Uterus (tissue), 4 donors: ENCODE measurements around the gene UBL5. TPM values are rescaled to one million over a fixed set of nuclear protein-coding genes. Genes with fewer than 3 reads are reported as not detected.
A peak's percentile ranks its signal among the peaks of the same experiment; 100 is the strongest.
"Not testable (repeated sequence)": the region's sequence is repeated elsewhere in the genome, so short reads cannot be mapped to it uniquely, and the experiment has no call there.

Experiments
- DNase-seq, 2 donors: peaks; one replicate each; pipeline ENCODE4 v3.0.0-alpha.2; 2019 to 2020
- H3K27ac ChIP-seq, 2 donors: fragments of 200-600 bp; sonication (generic); 1 replicate in 1 of 2; 2 replicates in 1 of 2; pipeline ENCODE4 v1.5.1; 2016 to 2018
- H3K27me3 ChIP-seq, 2 donors: fragments of 200-600 bp; sonication (generic); one replicate each; pipeline ENCODE4 v1.5.1; 2018 to 2019; ENCODE audit warnings: control low read depth in 1 of 2
- H3K36me3 ChIP-seq, 2 donors: fragments of 200-600 bp; sonication (generic); one replicate each; pipeline ENCODE4 v1.5.1; 2019; ENCODE audit warnings: control low read depth in 1 of 2
- H3K4me1 ChIP-seq, 2 donors: fragments of 200-600 bp; sonication (generic); one replicate each; pipeline ENCODE4 v1.5.1; 2018 to 2019; ENCODE audit warnings: control low read depth in 1 of 2
- H3K4me3 ChIP-seq, 2 donors: fragments of 200-600 bp; sonication (generic); 1 replicate in 1 of 2; 2 replicates in 1 of 2; pipeline ENCODE4 v1.5.1; 2018 to 2019; ENCODE audit warnings: mild to moderate bottlenecking in 1 of 2
- H3K9me3 ChIP-seq, 2 donors: fragments of 200-600 bp; sonication (generic); one replicate each; pipeline ENCODE4 v1.5.1; 2019; ENCODE audit warnings: control low read depth in 1 of 2
- POLR2A ChIP-seq, 2 donors: fragments of 450-650 bp; IDR thresholded peaks; one replicate each; pipeline ENCODE4 v1.6.1; 2016; ENCODE audit warnings: antibody characterized with exemption in 2 of 2, mild to moderate bottlenecking in 1 of 2, moderate library complexity in 1 of 2
- intact Hi-C: fragments of 100-400 bp; cut with DNase I; formaldehyde crosslinking; loops from one replicate; pipeline ENCODE4 v1.15.1; 2023; ENCODE audit warnings: low total_unique reads
- total RNA-seq, 4 donors: library from RNA; depleted of rRNA in 3 of 4; stranded (reverse); fragments of >200 nt in 3 of 4; gene quantifications; one replicate each; pipeline versions ENCODE4 v1.1.0 to v1.2.4, GENCODE V29; 2014 to 2023
- TF ChIP-seq, protein P1 (sequence below), 4 experiments: fragments of 200-600 bp in 2 of 4; fragments of 450-650 bp in 2 of 4; sonication (generic) in 2 of 4; IDR thresholded peaks; one replicate each; pipeline ENCODE4 v1.5.1; 2016 to 2019; ENCODE audit warnings: antibody characterized with exemption in 4 of 4, mild to moderate bottlenecking in 2 of 4, moderate library complexity in 1 of 4
- donor health status: DM: yes; HTN: yes; CAD: no.

Gene UBL5
- total RNA-seq, 4 donors from 2014 or later: 180 to 1,153 (median 222) TPM

DNA sequence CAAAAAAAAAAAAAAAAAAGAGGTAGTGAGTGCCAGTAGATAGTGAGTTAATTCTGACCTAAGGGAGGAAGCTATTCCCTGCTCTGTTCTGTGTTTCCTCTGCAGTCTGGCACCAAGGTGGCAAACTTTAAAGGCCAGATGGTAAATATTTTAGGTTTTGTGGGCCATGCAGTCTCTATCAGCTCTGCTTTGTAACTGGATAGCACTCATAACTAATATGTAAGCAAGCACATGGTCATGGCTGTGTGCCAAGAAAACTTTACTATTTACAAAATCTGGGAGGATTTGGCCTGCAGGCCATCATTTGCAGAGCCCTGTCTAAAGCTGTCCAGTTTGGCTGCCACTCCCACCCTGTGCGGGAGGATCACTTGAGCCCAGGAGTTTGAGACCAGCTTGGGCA is 11.7 kb downstream of the UBL5 start:
- H3K36me3 ChIP-seq: no peaks in the 10 kb centered on the region
- H3K4me3 ChIP-seq: no peak overlapping the region
- peaks cover 0 to 6% of the 10 kb centered on the region in 2 donors for H3K4me1 ChIP-seq
- intact Hi-C loops: no loop called here
- TF ChIP-seq POLR2A (IDR thresholded peaks at IDR 0.05): no peak
- TF ChIP-seq, protein P1, sequence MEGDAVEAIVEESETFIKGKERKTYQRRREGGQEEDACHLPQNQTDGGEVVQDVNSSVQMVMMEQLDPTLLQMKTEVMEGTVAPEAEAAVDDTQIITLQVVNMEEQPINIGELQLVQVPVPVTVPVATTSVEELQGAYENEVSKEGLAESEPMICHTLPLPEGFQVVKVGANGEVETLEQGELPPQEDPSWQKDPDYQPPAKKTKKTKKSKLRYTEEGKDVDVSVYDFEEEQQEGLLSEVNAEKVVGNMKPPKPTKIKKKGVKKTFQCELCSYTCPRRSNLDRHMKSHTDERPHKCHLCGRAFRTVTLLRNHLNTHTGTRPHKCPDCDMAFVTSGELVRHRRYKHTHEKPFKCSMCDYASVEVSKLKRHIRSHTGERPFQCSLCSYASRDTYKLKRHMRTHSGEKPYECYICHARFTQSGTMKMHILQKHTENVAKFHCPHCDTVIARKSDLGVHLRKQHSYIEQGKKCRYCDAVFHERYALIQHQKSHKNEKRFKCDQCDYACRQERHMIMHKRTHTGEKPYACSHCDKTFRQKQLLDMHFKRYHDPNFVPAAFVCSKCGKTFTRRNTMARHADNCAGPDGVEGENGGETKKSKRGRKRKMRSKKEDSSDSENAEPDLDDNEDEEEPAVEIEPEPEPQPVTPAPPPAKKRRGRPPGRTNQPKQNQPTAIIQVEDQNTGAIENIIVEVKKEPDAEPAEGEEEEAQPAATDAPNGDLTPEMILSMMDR (IDR thresholded peaks at IDR 0.05): no peak
- H3K27ac ChIP-seq: no peak overlapping the region
- no peaks in the 10 kb centered on the region for H3K27me3 ChIP-seq
- no peaks in the 10 kb centered on the region for H3K9me3 ChIP-seq
- DNase-seq: no peak

DNA sequence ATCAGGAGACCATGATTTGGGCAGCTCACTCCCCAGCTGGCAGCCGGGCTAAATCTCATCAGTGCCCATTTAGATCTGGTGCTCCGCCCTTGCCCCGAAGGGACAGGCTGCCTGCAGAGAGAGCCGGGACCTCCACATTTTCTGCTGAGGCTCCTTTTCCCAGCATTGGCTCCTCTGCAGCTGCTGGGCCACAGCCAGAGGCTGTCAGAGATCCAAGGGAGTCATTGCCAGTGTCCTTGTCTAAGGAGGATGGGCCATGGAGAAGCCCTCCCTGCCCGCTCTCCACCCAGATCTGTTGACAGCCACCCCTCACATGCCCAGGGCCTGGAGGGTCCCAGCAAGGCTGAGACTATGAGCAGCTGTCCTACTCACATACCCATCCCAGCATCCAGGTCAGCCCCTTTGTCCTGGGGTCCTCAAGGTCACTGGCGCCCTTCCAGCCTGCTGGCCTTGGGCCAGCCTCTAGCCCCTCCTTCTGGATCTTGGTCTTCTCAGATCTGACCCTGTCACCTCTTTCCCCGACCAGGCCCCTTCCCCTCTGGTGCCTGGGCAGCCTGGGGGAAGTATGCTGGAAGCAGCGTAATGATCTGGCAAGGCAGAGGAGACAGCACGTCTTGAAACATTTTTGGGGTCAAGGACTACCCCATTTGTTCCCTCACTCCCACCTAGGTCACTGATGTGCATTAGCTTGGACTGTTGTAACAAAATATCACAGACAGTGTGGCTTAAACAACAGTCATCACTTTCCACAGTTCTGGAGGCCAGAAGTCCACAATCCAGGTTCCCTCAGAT is 15.3 kb downstream of the UBL5 start:
- no peak for DNase-seq
- Histone ChIP-seq H3K9me3 (no peaks in the 10 kb centered on the region), H3K4me1 (no peaks in the 10 kb centered on the region), H3K4me3 (no peak overlapping the region), H3K36me3 (no peaks in the 10 kb centered on the region), H3K27me3 (no peaks in the 10 kb centered on the region), H3K27ac (no peak overlapping the region)
- TF ChIP-seq POLR2A (IDR thresholded peaks at IDR 0.05): no peak
- TF ChIP-seq, protein P1 (IDR thresholded peaks at IDR 0.05): no peak
- intact Hi-C loops: no loop called here

DNA sequence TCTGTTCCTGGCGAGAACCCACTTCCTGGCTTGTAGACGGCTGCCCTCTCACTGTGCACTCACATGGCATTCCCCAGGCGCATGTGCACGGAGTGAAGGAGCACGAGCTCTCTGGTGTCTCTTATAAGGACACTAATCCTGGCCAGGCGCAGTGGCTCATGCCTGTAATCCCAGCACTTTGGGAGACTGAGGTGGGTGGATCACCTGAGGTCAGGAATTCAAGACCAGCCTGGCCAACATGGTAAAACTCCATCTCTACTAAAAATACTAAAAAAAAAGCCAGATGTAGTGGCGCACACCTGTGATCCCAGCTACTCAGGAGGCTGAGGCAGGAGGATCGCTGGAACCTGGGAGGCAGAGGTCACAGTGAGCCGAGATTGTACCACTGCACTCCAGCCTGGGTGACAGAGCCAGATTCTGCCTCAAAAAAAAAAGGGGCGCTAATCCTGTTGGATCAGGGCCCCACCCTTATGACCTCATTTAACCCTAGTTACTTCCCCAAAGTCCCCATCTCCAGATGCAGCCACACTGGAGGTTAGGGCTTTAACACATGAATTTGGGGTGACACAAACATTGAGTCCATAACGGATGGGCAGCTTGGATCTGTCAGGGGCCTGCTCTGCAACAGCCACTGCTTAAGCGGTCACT is 16.0 kb downstream of the UBL5 start:
- not testable (repeated sequence) for H3K4me1 ChIP-seq, H3K36me3 ChIP-seq

DNA sequence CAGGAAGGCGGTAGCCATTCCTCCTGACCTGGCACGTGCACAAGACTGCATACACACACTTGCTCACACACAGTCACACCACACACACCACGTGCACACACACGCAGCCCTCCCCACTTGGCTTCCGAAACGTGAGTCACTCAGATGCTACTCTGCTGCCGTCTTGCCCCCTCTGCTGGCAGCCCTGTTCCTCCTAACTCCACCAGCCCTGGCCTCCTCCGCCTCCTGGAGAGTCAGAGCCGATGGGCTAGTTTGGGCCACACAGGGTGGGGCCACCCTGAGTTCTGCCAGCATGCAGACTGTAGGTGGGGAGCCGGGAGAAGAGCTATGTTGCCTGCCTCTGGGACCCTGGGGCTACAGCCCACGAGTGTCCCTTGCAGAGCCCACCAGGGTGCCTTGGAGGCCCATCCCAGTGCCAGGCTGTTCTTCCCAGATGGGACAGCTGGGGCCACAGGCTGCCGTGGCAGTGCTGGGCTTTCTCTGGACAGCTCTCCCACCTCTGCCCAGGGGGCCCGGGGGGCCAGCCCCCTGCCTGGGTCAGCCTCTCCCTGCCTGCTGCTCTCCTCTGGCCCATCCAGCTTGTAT is 19.5 kb downstream of the UBL5 start:
- no peak for TF ChIP-seq POLR2A (IDR thresholded peaks at IDR 0.05)
- TF ChIP-seq, protein P1 (IDR thresholded peaks at IDR 0.05): peak; percentile 32 to 43 (median 34)
- intact Hi-C loops: no loop called here
- peak overlapping the region in 1 of 2 donors; percentile 3 for H3K27ac ChIP-seq
- H3K4me3 ChIP-seq: no peak overlapping the region
- H3K4me1 ChIP-seq: no peaks in the 10 kb centered on the region
- H3K36me3 ChIP-seq: no peaks in the 10 kb centered on the region
- H3K27me3 ChIP-seq: no peaks in the 10 kb centered on the region
- peak; percentile 69 to 73 for DNase-seq
- H3K9me3 ChIP-seq: no peaks in the 10 kb centered on the region

More for the DNA sequence above, 16.0 kb downstream of the UBL5 start:
- H3K4me3 ChIP-seq, H3K9me3 ChIP-seq, DNase-seq, H3K27ac ChIP-seq, H3K27me3 ChIP-seq, intact Hi-C loops: not testable (repeated sequence)

DNA sequence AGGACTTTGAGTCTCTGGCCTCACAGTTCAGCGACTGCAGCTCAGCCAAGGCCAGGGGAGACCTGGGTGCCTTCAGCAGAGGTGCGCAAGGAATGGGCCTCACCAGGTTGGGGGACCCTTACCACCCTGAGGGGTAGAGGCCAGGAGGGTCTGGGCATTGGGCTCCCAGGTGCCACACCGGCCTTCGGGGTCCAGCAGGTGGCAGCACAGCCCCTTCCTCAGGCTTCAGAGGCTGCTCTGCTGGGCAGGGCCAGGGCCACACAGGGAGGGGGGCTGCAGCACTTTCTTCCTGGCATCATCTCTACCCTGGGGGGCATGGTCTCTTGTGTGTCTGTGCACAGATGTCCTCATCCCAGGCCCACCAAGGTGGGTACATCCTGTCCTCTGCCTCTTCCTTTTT is 20.3 kb downstream of the UBL5 start:
- TF ChIP-seq, protein P1 (IDR thresholded peaks at IDR 0.05): no peak
- TF ChIP-seq POLR2A (IDR thresholded peaks at IDR 0.05): no peak
- DNase-seq: no peak
- Histone ChIP-seq H3K27me3 (no peaks in the 10 kb centered on the region), H3K9me3 (no peaks in the 10 kb centered on the region), H3K4me1 (no peaks in the 10 kb centered on the region), H3K4me3 (no peak overlapping the region), H3K36me3 (no peaks in the 10 kb centered on the region), H3K27ac (no peak overlapping the region)
- intact Hi-C loops: no loop called here
